GM19395 (cell line): ENCODE data around the gene RXFP2.

ENCODE experiments used
- ATAC-seq: cut with Tn5 transposase; IDR thresholded peaks from one replicate; pipeline ENCODE4 v1.9.1; 2021; ENCODE audit warnings: mild to moderate bottlenecking, moderate library complexity; ENCODE audit not compliant: unreplicated experiment

RXFP2 gene

GRCh38 chr13:31824705-31825517 lies 85.6 kb downstream of the RXFP2 start:
- ATAC-seq, result no peak

GRCh38 chr13:31826521-31826920 lies 87.2 kb downstream of the RXFP2 start:
- ATAC-seq, result no peak

GRCh38 chr13:31827707-31828106 lies 88.4 kb downstream of the RXFP2 start:
- ATAC-seq, result no peak

- ATAC-seq, result no peak
These were observed 96.6 kb downstream of the RXFP2 start for GRCh38 chr13:31835932-31836331.

- no peak for ATAC-seq
These were observed 103.7 kb downstream of the RXFP2 start for GRCh38 chr13:31843044-31843443.

GRCh38 chr13:31846182-31846938 lies 107.0 kb downstream of the RXFP2 start:
- peak; percentile 97 for ATAC-seq

GRCh38 chr13:31846961-31847752 lies 107.8 kb downstream of the RXFP2 start:
- no peak for ATAC-seq

GRCh38 chr13:31848621-31849020 lies 109.3 kb downstream of the RXFP2 start:
- ATAC-seq, result no peak

- no peak for ATAC-seq
These were observed 109.9 kb downstream of the RXFP2 start for GRCh38 chr13:31849206-31849605.

- no peak for ATAC-seq
These were observed 110.8 kb downstream of the RXFP2 start for GRCh38 chr13:31850041-31850555.

- no peak for ATAC-seq
These were observed 111.9 kb downstream of the RXFP2 start for GRCh38 chr13:31851216-31851615.
